OCI-LY3 (cell line): ENCODE data around the gene DUS2.

Experiments used
- H2AFZ ChIP-seq: fragments of 200-600, 300-600 bp; shearing (Covaris generic); 2 replicates; pipeline ENCODE4 v1.6.0; 2014; ENCODE audit warnings: antibody characterized with exemption, low read depth, low read length
- H3K27ac ChIP-seq: fragments of 200-600, 300-600 bp; sonication (generic); 2 replicates; pipeline ENCODE4 v1.5.1; 2014; ENCODE audit warnings: mild to moderate bottlenecking, low read length, moderate library complexity, mixed read lengths
- H3K27me3 ChIP-seq: fragments of 200-600, 300-600 bp; sonication (generic); 2 replicates; pipeline ENCODE4 v1.6.1; 2014; ENCODE audit warnings: low read depth, low read length, mixed read lengths
- H3K36me3 ChIP-seq: fragments of 200-600, 300-600 bp; sonication (generic); replicated peaks from 2 replicates; pipeline ENCODE3; 2014; ENCODE audit warnings: low read depth, low read length, mixed read lengths
- H3K4me1 ChIP-seq: fragments of 300-600, 200-600 bp; sonication (generic); 2 replicates; pipeline ENCODE4 v1.6.1; 2014; ENCODE audit warnings: low read length, mixed read lengths
- H3K4me2 ChIP-seq: fragments of 200-600, 300-600 bp; sonication (generic); 2 replicates; pipeline ENCODE4 v1.6.1; 2014; ENCODE audit warnings: low read length, mixed read lengths
- H3K4me3 ChIP-seq: fragments of 300-600, 200-600 bp; sonication (generic); 2 replicates; pipeline ENCODE4 v1.5.1; 2014; ENCODE audit warnings: antibody characterized with exemption, mild to moderate bottlenecking, low read length, moderate library complexity
- H3K79me2 ChIP-seq: fragments of 300-600, 200-600 bp; shearing (Covaris generic); 2 replicates; pipeline ENCODE4 v1.6.1; 2014; ENCODE audit warnings: mild to moderate bottlenecking, low read length, mixed read lengths
- H3K9ac ChIP-seq: fragments of 300-600, 200-600 bp; shearing (Covaris generic); 2 replicates; pipeline ENCODE4 v1.6.0; 2014; ENCODE audit warnings: mild to moderate bottlenecking, low read length, moderate library complexity
- H3K9me3 ChIP-seq: fragments of 200-600, 300-600 bp; shearing (Covaris generic); 2 replicates; pipeline ENCODE4 v1.6.1; 2014; ENCODE audit warnings: low read length, mixed read lengths; ENCODE audit not compliant: insufficient read depth
- H4K20me1 ChIP-seq: fragments of 200-600, 300-600 bp; sonication (generic); 2 replicates; pipeline ENCODE4 v1.6.1; 2016; ENCODE audit warnings: low read length, mixed read lengths; ENCODE audit not compliant: insufficient read depth
- CTCF ChIP-seq: fragments of 200-600, 300-600 bp; sonication (generic); IDR thresholded peaks from 2 replicates; pipeline ENCODE4 v1.5.1; 2014; ENCODE audit warnings: antibody characterized with exemption, low read length, low read depth
- EZH2phosphoT487 ChIP-seq: fragments of 200-600 bp; shearing (Covaris generic); IDR thresholded peaks from 2 replicates; pipeline ENCODE4 v1.6.1; 2018; ENCODE audit warnings: antibody characterized with exemption, mixed run types, low read depth

The DUS2 gene

GRCh38 chr16:68079376-68079625 lies 56.2 kb downstream of the DUS2 start:
- Histone ChIP-seq H3K27ac (no peak overlapping the region), H3K36me3 (peaks cover 42% of the 10 kb centered on the region), H3K79me2 (no peaks in the 10 kb centered on the region), H3K4me3 (no peak overlapping the region), H3K27me3 (no peaks in the 10 kb centered on the region), H3K4me2 (no peak overlapping the region), H3K9me3 (no peaks in the 10 kb centered on the region), H3K9ac (no peak overlapping the region), H3K4me1 (peaks cover 18% of the 10 kb centered on the region), H2AFZ (no peak overlapping the region), H4K20me1 (peaks cover 4% of the 10 kb centered on the region; the same call in 1 of the 2 replicates)
- TF ChIP-seq EZH2phosphoT487, result no peak
- TF ChIP-seq CTCF, result no peak

GRCh38 chr16:68079626-68080344 lies 56.7 kb downstream of the DUS2 start:
- H3K9ac ChIP-seq, result no peak overlapping the region
- H3K9me3 ChIP-seq, result no peaks in the 10 kb centered on the region
- peaks cover 14% of the 10 kb centered on the region for H3K4me1 ChIP-seq
- TF ChIP-seq EZH2phosphoT487 (no peak), CTCF (no peak)
- peaks cover 38% of the 10 kb centered on the region for H3K36me3 ChIP-seq
- H3K4me2 ChIP-seq, result no peak overlapping the region
- no peaks in the 10 kb centered on the region for H3K27me3 ChIP-seq
- peaks cover 4% of the 10 kb centered on the region; the same call in 1 of the 2 replicates for H4K20me1 ChIP-seq
- H3K27ac ChIP-seq, result no peak overlapping the region
- H3K79me2 ChIP-seq, result no peaks in the 10 kb centered on the region
- no peak overlapping the region for H2AFZ ChIP-seq
- H3K4me3 ChIP-seq, result no peak overlapping the region

- no peak overlapping the region for H2AFZ ChIP-seq
- H3K27ac ChIP-seq, result no peak overlapping the region
- H3K9me3 ChIP-seq, result no peaks in the 10 kb centered on the region
- peaks cover 11% of the 10 kb centered on the region for H3K4me1 ChIP-seq
- peaks cover 6% of the 10 kb centered on the region; the same call in 1 of the 2 replicates for H4K20me1 ChIP-seq
- no peaks in the 10 kb centered on the region for H3K27me3 ChIP-seq
- H3K4me2 ChIP-seq, result no peak overlapping the region
- H3K36me3 ChIP-seq, result peaks cover 19% of the 10 kb centered on the region
- TF ChIP-seq CTCF, result no peak
- no peak for TF ChIP-seq EZH2phosphoT487
- H3K79me2 ChIP-seq, result peaks cover 17% of the 10 kb centered on the region
- H3K9ac ChIP-seq, result no peak overlapping the region
- no peak overlapping the region for H3K4me3 ChIP-seq
Observed at GRCh38 chr16:68081861-68082628, 59.0 kb downstream of the DUS2 start.

GRCh38 chr16:68082629-68083238 lies 59.6 kb downstream of the DUS2 start:
- Histone ChIP-seq H3K9me3 (no peaks in the 10 kb centered on the region), H3K9ac (no peak overlapping the region), H3K27ac (no peak overlapping the region), H4K20me1 (peaks cover 13% of the 10 kb centered on the region; the same call in 1 of the 2 replicates), H2AFZ (no peak overlapping the region), H3K27me3 (no peaks in the 10 kb centered on the region), H3K79me2 (peaks cover 24% of the 10 kb centered on the region), H3K4me3 (no peak overlapping the region), H3K36me3 (peaks cover 17% of the 10 kb centered on the region), H3K4me1 (peaks cover 18% of the 10 kb centered on the region), H3K4me2 (no peak overlapping the region)
- TF ChIP-seq EZH2phosphoT487 (no peak), CTCF (no peak)
